GM21619 (cell line): ENCODE measurements around the gene MSRB3.
"Not testable (repeated sequence)": the region's sequence is repeated elsewhere in the genome, so short reads cannot be mapped to it uniquely, and the experiment has no call there.

Experiments used
- ATAC-seq: cut with Tn5 transposase; IDR thresholded peaks from one replicate; pipeline ENCODE4 v1.9.1; 2021; ENCODE audit not compliant: unreplicated experiment

MSRB3 gene

DNA sequence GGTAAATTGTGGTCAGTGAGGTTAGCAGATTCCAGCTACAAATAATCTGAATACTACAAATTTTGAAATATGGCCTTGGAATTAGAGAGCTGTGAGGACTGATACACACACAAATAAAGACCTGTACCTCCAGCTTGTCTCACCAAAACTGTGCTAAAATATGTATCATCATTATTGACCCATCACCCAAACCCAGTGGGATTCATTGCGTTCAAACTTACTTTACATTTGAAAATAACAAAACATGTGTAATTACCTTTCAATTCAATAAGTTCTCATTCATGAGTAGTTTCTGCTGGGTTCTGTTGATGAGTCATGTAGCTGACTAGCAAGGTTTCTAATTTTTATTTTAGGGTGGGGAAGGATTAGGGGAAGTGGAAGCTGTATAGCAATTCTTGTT is 170.9 kb downstream of the MSRB3 start:
- no peak for ATAC-seq

- ATAC-seq = no peak
Measured at GRCh38 chr12:65450625-65451024, 172.1 kb downstream of the MSRB3 start.

DNA sequence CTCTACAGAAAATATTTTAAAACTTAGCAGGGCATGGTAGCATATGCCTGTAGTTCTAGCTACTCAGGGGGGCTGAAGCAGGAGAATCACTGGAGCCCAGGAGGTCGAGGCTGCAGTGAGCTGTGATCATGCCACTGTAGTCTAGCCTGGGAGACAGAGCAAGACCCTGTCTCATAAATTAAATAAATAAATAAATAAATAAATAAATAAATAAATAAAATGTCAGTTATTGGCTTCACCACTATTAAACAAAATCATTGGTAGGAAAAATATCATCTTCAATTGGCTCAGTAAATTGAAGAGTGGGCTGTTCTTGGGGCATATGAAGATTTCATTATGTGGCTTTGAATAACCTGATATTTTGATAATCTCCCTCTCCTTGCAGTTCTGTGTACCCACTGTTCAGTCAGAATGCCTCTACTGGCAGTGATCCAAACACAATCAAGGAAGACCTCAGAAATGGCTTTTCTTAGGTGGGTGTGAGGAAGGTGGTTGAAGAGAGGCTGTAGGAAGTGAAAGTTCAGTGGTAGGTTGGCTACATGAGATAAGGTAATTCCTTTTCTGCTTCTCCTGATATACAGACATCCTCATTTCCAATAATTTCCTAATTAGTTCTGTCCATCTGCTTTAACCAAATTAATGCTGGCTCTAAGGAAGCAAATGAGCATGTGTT is 175.8 kb downstream of the MSRB3 start:
- no peak for ATAC-seq

DNA sequence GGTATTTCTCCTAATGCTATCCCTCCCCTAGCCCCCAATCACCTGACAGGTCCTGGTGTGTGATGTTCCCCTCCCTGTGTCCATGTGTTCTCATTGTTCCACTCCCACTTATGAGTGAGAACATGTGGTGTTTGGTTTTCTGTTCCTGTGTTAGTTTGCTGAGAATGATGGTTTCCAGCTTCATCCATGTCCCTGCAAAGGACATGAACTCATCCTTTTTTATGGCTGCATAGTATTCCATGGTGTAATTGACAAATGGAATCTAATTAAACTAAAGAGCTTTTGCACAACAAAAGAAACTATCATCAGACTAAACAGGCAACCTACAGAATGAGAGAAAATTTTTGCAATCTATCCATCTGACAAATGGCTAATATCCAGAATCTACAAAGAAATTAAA is 178.9 kb downstream of the MSRB3 start:
- ATAC-seq = not testable (repeated sequence)

GRCh38 chr12:65458718-65459117 is 180.2 kb downstream of the MSRB3 start:
- ATAC-seq = no peak

- no peak for ATAC-seq
Measured at GRCh38 chr12:65459545-65459944, 181.1 kb downstream of the MSRB3 start.

GRCh38 chr12:65460063-65460462 is 181.6 kb downstream of the MSRB3 start:
- ATAC-seq = no peak

DNA sequence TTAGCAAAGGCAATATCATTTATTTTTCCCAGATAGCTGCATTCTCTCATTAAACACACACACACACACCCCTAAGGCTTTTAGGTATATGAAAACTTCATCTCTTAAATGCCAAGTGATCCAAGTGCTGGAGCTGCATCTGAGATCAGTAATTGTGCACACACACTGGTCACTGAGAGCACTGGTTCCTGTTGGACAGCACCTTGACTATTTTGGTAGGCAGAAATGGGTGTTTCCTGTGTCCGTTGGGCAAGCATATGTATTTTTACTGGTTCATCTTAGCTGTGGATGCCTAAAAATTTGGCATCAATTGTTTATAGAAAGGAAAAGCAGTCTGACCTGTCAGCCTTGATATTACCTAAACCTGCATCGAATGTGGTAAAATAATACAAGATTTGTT is 182.5 kb downstream of the MSRB3 start:
- no peak for ATAC-seq

- ATAC-seq = no peak
Measured at GRCh38 chr12:65462484-65462883, 184.0 kb downstream of the MSRB3 start.

DNA sequence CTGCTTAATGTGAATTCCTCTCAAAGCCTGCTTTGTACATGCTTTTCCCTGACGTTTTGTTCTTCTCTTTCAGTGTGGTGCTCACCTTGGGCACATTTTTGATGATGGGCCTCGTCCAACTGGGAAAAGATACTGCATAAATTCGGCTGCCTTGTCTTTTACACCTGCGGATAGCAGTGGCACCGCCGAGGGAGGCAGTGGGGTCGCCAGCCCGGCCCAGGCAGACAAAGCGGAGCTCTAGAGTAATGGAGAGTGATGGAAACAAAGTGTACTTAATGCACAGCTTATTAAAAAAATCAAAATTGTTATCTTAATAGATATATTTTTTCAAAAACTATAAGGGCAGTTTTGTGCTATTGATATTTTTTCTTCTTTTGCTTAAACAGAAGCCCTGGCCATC is 184.6 kb downstream of the MSRB3 start:
- no peak for ATAC-seq

DNA sequence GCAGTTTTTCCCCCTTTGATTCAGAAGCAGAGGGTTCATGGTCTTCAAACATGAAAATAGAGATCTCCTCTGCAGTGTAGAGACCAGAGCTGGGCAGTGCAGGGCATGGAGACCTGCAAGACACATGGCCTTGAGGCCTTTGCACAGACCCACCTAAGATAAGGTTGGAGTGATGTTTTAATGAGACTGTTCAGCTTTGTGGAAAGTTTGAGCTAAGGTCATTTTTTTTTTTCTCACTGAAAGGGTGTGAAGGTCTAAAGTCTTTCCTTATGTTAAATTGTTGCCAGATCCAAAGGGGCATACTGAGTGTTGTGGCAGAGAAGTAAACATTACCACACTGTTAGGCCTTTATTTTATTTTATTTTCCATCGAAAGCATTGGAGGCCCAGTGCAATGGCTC is 185.1 kb downstream of the MSRB3 start:
- ATAC-seq = no peak

DNA sequence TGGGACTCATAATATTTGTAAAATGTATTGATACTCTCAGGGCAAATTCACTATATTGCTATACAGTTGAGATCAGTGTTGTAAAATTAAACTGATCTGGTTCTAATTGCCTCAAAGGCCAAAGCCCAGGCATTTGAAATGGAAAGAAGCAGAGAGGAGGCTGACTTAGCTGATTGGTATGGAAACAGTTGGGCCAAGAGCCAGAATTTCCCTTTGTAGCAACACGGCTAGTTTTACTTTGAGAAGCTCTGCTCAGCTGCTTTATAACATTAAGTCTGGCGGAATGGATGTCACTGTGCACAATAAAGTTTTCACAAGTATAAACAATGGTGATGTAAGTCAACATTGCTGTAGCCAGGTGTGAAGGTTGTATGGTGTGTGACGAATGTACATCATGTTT is 186.4 kb downstream of the MSRB3 start:
- no peak for ATAC-seq

DNA sequence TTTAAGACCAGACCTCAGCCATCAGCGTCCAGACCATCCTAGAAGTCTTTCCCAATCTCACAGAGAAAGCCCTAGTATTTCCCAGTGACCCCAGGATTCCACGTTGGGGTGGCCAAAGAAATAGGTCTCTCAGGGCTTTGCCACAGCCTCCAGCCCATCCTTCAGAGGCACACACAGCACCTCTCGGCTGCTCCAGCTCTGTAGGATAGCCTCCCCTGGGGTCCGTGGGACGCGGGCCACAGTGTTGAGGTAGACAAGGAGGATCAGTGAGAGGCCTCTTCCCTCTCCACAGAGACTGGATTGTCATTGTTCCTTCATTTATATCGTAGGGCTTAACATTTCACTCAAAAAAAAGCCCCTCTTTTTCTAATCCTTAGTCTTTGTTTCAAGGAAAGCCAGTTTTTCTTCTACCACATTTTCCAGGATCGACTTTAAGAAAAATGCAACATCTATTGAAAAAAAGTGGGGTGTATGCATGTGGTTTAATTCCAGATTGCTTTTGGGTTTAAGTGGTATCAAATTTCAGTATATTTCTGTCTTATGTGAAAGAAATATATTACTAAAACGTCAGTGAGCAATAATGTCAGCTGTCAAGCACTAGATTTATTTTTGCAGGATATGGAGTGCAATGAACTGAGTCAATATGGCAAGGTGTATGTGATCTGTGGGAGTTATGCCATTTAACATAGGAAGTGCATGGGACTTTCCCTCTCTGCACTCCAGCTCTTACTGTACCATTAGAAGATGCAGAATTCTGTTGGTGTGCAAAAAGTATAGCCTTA is 187.5 kb downstream of the MSRB3 start:
- ATAC-seq = no peak

GRCh38 chr12:65466911-65467310 is 188.4 kb downstream of the MSRB3 start:
- ATAC-seq = no peak

DNA sequence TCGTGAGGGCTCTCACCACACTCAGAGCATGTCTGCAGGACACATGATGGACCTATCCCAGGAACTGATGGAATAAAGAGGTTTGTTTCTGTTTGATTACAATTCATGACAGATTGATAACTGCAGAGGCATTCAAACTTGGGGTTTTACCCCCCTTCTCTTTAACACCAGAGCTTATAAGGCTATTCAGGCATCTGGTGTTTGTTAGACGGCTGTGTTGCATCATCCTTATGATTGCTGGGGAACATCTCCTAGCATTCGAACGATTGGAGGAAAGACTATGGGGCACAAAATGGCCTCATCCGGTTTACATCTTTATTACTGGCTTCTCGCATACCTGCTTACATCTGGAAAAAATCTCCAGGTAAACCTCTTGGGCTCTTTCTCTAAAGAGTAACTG is 191.8 kb downstream of the MSRB3 start:
- ATAC-seq = no peak

GRCh38 chr12:65472079-65472478 is 193.6 kb downstream of the MSRB3 start:
- no peak for ATAC-seq

- no peak for ATAC-seq
Measured at GRCh38 chr12:65474831-65475230, 196.3 kb downstream of the MSRB3 start.

DNA sequence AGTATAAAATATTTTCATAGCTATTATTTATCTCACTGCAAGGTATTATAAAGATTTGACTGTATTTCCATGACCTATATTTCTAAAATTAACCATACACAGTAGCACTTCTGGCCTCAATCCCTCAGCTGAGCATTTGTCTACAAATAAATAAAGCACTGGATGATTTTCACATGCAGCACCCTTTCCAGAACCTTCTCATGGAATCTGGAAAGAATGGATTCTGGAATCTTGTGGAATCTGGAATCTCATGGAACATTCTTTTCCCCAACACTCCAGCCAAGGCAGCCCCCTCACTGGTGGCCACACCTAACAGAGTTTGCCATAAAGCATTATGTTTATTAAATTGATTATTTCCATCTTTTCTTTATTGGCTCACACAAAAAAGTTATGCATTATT is 199.2 kb downstream of the MSRB3 start:
- no peak for ATAC-seq

DNA sequence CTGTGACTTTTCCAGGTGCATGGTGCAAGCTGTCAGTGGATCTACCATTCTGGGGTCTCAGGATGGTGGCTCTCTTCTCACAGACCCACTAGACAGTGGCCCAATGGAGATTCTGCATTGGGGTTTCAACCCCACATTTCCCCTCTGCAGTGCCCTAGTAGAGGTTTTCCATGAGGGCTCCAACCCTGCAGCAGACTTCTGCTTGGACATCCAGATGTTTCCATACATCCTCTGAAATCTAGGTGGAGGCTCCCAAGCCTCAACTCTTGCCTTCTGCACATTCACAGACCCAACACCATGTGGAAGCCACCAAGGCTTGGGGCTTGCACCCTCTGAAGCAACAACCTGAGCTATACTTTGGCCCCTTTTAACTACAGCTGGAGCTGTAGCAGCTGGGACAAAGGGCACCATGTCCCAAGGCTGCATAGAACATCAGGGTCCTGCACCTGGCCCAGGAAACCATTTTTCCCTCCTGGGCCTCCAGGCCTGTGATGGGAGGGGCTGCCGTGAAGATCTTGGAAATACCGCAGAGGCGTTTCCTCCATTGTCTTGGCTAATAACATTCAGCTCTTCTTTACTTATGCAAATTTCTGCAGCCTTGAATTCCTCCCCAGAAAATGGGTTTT is 205.5 kb downstream of the MSRB3 start:
- ATAC-seq = not testable (repeated sequence)

DNA sequence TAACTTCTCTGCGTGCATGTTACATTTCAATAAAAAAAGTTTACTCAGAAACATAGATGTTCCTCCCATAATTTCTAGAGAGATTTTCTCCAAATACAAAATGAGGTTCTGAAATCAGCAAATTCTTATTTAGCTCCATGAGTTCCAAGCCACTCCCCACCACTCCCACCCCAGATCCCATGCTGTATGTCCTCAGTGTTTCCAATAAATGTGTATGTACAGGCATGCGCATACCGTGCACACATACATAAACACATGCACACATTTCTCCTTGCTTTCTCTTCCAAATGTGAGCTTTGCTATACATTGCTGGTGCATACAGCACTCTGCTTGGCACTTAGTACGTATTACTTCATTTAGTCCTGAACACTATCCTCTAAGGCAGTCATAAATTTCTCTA is 209.7 kb downstream of the MSRB3 start:
- no peak for ATAC-seq

DNA sequence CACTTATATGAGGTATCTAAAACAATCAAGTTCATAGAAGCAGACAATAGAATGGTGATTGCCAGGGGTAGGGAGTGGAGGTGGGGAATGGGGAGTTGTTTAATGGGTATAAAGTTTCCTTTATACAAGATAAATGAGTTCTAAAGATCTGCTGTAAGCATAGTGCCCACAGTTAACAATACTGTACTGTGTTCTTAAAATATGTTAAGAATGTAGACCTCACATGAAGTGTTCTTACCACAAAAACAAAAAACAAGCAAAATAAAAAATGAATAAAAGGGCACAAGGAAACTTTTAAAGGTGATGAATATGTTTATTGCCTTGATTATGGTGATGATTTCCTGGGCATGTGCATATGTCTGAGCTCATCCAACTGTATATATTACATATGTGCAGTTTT is 211.8 kb downstream of the MSRB3 start:
- no peak for ATAC-seq
